ENCODE data around the gene HES3.

The HES3 gene

GRCh38 chr1:6281511-6282402, 37.8 kb downstream of the HES3 start:
- no peak for DNase-seq

- DNase-seq = no peak
Observed at GRCh38 chr1:6282577-6283270, 38.7 kb downstream of the HES3 start.

GRCh38 chr1:6285336-6285735, 41.4 kb downstream of the HES3 start:
- no peak for DNase-seq

GRCh38 chr1:6286266-6286665, 42.3 kb downstream of the HES3 start:
- DNase-seq = no peak

GRCh38 chr1:6287029-6287428, 43.0 kb downstream of the HES3 start:
- DNase-seq = no peak

GRCh38 chr1:6287431-6287886, 43.5 kb downstream of the HES3 start:
- no peak for DNase-seq

GRCh38 chr1:6288026-6288425, 44.0 kb downstream of the HES3 start:
- DNase-seq = no peak

GRCh38 chr1:6288665-6289064, 44.7 kb downstream of the HES3 start:
- no peak for DNase-seq

- DNase-seq = no peak
Observed at GRCh38 chr1:6292102-6292501, 48.1 kb downstream of the HES3 start.

GRCh38 chr1:6294080-6294889, 50.3 kb downstream of the HES3 start:
- no peak for DNase-seq

GRCh38 chr1:6294890-6295556, 51.0 kb downstream of the HES3 start:
- DNase-seq = no peak
